DND-41 (cell line): ENCODE measurements around the gene PIP4K2A.

ENCODE experiments used
- CTCF ChIP-seq: IDR thresholded peaks from 2 replicates; pipeline ENCODE4 v1.5.1; 2012; ENCODE audit warnings: borderline replicate concordance, low read length, moderate library complexity, mild to moderate bottlenecking; ENCODE audit not compliant: poor library complexity, severe bottlenecking; ENCODE audit errors: extremely low read depth
- EZH2 ChIP-seq: IDR thresholded peaks from 3 replicates; pipeline ENCODE4 v1.6.1; 2012; ENCODE audit warnings: borderline replicate concordance, low read depth, mild to moderate bottlenecking, moderate library complexity, low read length, inconsistent platforms; ENCODE audit not compliant: severe bottlenecking

- TF ChIP-seq CTCF: no peak
- TF ChIP-seq EZH2: no peak
These were observed 3.4 kb upstream of the PIP4K2A start for GRCh38 chr10:22717728-22718127.
